GM12878 (cell line): ENCODE measurements around the gene U2AF1.
"Not testable (repeated sequence)": the region's sequence is repeated elsewhere in the genome, so short reads cannot be mapped to it uniquely, and the experiment has no call there.

ENCODE experiments used
- E4F1 ChIP-seq: fragments of 450-650 bp; IDR thresholded peaks from 2 replicates; pipeline ENCODE4 v1.6.1; 2018; ENCODE audit warnings: borderline replicate concordance, mild to moderate bottlenecking; ENCODE audit not compliant: partially characterized antibody
- ETV6 ChIP-seq, 2 experiments: fragments of 450-650 bp in 1 of 2; IDR thresholded peaks in 1 of 2; conservative IDR thresholded peaks in 1 of 2; 2 replicates each; pipeline ENCODE4 v1.6.1; 2014; ENCODE audit warnings: antibody characterized with exemption in 1 of 2, borderline replicate concordance in 1 of 2, low read depth in 1 of 2, mild to moderate bottlenecking in 1 of 2, moderate library complexity in 1 of 2
- PBX3 ChIP-seq: IDR thresholded peaks from 2 replicates; pipeline ENCODE4 v1.6.1; 2011; ENCODE audit warnings: mild to moderate bottlenecking, low read depth, low read length, moderate library complexity; ENCODE audit not compliant: insufficient replicate concordance
- POLR2A ChIP-seq: IDR thresholded peaks from 2 replicates; pipeline ENCODE4 v1.6.1; 2011; ENCODE audit warnings: low read depth, mild to moderate bottlenecking, low read length
- YY1 ChIP-seq: IDR thresholded peaks from 2 replicates; pipeline ENCODE4 v1.6.1; 2011; ENCODE audit warnings: low read depth, mild to moderate bottlenecking, low read length
- TF ChIP-seq, protein P1 (sequence below), 3 experiments: IDR thresholded peaks in 2 of 3; conservative IDR thresholded peaks in 1 of 3; 2 replicates each; pipeline ENCODE4 v1.5.1; 2011; ENCODE audit warnings: low read depth in 3 of 3, low read length in 3 of 3, mild to moderate bottlenecking in 3 of 3, control low read depth in 2 of 3, moderate library complexity in 2 of 3, inconsistent platforms in 1 of 3, mixed read lengths in 1 of 3; ENCODE audit not compliant: control insufficient read depth in 2 of 3, insufficient read depth in 1 of 3; ENCODE audit errors: extremely low read depth in 1 of 3

GRCh38 chr21:43153601-43154000, 46.2 kb upstream of the U2AF1 start:
- not testable (repeated sequence) for TF ChIP-seq ETV6 (conservative IDR thresholded peaks at IDR 0.05 in 1 of 2, IDR thresholded peaks at IDR 0.05 in 1 of 2; ENCODE audit: borderline replicate concordance in 1 of 2, low read depth in 1 of 2); PBX3; POLR2A; E4F1; YY1
- TF ChIP-seq, protein P1, sequence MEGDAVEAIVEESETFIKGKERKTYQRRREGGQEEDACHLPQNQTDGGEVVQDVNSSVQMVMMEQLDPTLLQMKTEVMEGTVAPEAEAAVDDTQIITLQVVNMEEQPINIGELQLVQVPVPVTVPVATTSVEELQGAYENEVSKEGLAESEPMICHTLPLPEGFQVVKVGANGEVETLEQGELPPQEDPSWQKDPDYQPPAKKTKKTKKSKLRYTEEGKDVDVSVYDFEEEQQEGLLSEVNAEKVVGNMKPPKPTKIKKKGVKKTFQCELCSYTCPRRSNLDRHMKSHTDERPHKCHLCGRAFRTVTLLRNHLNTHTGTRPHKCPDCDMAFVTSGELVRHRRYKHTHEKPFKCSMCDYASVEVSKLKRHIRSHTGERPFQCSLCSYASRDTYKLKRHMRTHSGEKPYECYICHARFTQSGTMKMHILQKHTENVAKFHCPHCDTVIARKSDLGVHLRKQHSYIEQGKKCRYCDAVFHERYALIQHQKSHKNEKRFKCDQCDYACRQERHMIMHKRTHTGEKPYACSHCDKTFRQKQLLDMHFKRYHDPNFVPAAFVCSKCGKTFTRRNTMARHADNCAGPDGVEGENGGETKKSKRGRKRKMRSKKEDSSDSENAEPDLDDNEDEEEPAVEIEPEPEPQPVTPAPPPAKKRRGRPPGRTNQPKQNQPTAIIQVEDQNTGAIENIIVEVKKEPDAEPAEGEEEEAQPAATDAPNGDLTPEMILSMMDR (IDR thresholded peaks at IDR 0.05 in 2 of 3, conservative IDR thresholded peaks at IDR 0.05 in 1 of 3; ENCODE audit: control insufficient read depth in 2 of 3, extremely low read depth in 1 of 3, insufficient read depth in 1 of 3, low read depth in 3 of 3, low read length in 3 of 3) = not testable (repeated sequence)
